GM21576 (cell line): ENCODE results near the gene TWSG1.
"Not testable (repeated sequence)": the region's sequence is repeated elsewhere in the genome, so short reads cannot be mapped to it uniquely, and the experiment has no call there.

ENCODE experiments used
- ATAC-seq: cut with Tn5 transposase; IDR thresholded peaks from one replicate; pipeline ENCODE4 v1.9.1; 2021; ENCODE audit warnings: mild to moderate bottlenecking, moderate library complexity; ENCODE audit not compliant: unreplicated experiment

Gene TWSG1

GRCh38 chr18:9334973-9335696 lies 562 bp downstream of the TWSG1 start:
- peak; percentile 36 for ATAC-seq

- ATAC-seq = no peak
Measured at GRCh38 chr18:9335697-9336045, 1.1 kb downstream of the TWSG1 start.

GRCh38 chr18:9336827-9337226 lies 2.3 kb downstream of the TWSG1 start:
- no peak for ATAC-seq

GRCh38 chr18:9337873-9338272 lies 3.3 kb downstream of the TWSG1 start:
- no peak for ATAC-seq

- no peak for ATAC-seq
Measured at GRCh38 chr18:9340472-9340871, 5.9 kb downstream of the TWSG1 start.

GRCh38 chr18:9343577-9343976 lies 9.0 kb downstream of the TWSG1 start:
- no peak for ATAC-seq

- ATAC-seq = no peak
Measured at GRCh38 chr18:9346775-9347174, 12.2 kb downstream of the TWSG1 start.

GRCh38 chr18:9348079-9348671 lies 13.6 kb downstream of the TWSG1 start:
- ATAC-seq = no peak

- no peak for ATAC-seq
Measured at GRCh38 chr18:9348766-9349165, 14.2 kb downstream of the TWSG1 start.

- peak; percentile 81 for ATAC-seq
Measured at GRCh38 chr18:9353596-9353995, 19.0 kb downstream of the TWSG1 start.

- ATAC-seq = peak; percentile 49
Measured at GRCh38 chr18:9354256-9354655, 19.7 kb downstream of the TWSG1 start.

GRCh38 chr18:9356976-9357375 lies 22.4 kb downstream of the TWSG1 start:
- no peak for ATAC-seq

GRCh38 chr18:9359796-9360195 lies 25.2 kb downstream of the TWSG1 start:
- no peak for ATAC-seq

- ATAC-seq = no peak
Measured at GRCh38 chr18:9361191-9361590, 26.6 kb downstream of the TWSG1 start.

GRCh38 chr18:9362869-9363268 lies 28.3 kb downstream of the TWSG1 start:
- no peak for ATAC-seq

GRCh38 chr18:9364242-9364641 lies 29.7 kb downstream of the TWSG1 start:
- no peak for ATAC-seq

GRCh38 chr18:9365406-9365805 lies 30.8 kb downstream of the TWSG1 start:
- ATAC-seq = no peak

- no peak for ATAC-seq
Measured at GRCh38 chr18:9366126-9366714, 31.6 kb downstream of the TWSG1 start.

- ATAC-seq = not testable (repeated sequence)
Measured at GRCh38 chr18:9373254-9373653, 38.7 kb downstream of the TWSG1 start.

- ATAC-seq = no peak
Measured at GRCh38 chr18:9379118-9379517, 44.5 kb downstream of the TWSG1 start.

GRCh38 chr18:9380101-9380500 lies 45.5 kb downstream of the TWSG1 start:
- no peak for ATAC-seq

- ATAC-seq = no peak
Measured at GRCh38 chr18:9380621-9381395, 46.2 kb downstream of the TWSG1 start.
